Sigmoid colon (tissue), 4 donors: Measurements from ENCODE around the gene APC.

ENCODE experiments used
- CTCF ChIP-seq, 4 experiments: fragments of 450-650 bp in 3 of 4; fragments of 200-600 bp in 1 of 4; IDR thresholded peaks; one replicate each; pipeline ENCODE4 v1.5.1; 2016 to 2019; ENCODE audit warnings: antibody characterized with exemption in 4 of 4, mild to moderate bottlenecking in 3 of 4, moderate library complexity in 2 of 4
- POLR2A ChIP-seq, 2 donors: fragments of 450-650 bp; IDR thresholded peaks; one replicate each; pipeline ENCODE4 v1.6.1; 2016; ENCODE audit warnings: antibody characterized with exemption in 2 of 2, mild to moderate bottlenecking in 2 of 2, moderate library complexity in 2 of 2
- POLR2AphosphoS5 ChIP-seq, 4 donors: sonication (generic); formaldehyde crosslinking; IDR thresholded peaks; one replicate each; pipeline ENCODE4 v1.6.1; 2017; ENCODE audit warnings: antibody characterized with exemption in 4 of 4

DNA sequence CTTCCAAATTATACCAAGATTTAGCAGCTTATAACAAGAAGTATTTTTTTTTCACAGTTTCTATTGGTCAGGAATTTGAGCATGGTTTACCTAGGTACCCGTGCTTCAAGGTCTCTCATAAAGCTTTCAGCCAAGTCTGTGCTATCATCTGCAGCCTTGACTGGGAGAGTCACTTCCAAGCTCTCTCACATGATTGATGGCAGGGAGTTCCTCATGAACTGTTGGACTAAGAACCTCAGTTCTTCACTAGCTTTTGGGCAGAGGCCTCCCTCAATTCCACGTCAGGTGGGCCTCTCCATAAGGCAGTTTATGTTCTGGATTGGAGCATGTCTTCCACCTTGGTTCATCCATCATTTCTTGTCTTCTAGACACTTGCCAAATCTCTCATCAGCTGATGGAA, 39.9 kb upstream of the APC start:
- TF ChIP-seq CTCF (IDR thresholded peaks at IDR 0.05) (no peak), POLR2A (IDR thresholded peaks at IDR 0.05) (no peak), POLR2AphosphoS5 (IDR thresholded peaks at IDR 0.05) (no peak)
